Tibial nerve (tissue), 3 donors: ENCODE results near the gene PTGES3L.

Source experiments
- POLR2A ChIP-seq, 2 donors: fragments of 450-650 bp; IDR thresholded peaks; one replicate each; pipeline ENCODE4 v1.6.1; 2017; ENCODE audit warnings: antibody characterized with exemption in 2 of 2, mild to moderate bottlenecking in 2 of 2, moderate library complexity in 2 of 2
- TF ChIP-seq, protein P1 (sequence below), 5 experiments: fragments of 200-600 bp in 3 of 5; fragments of 450-650 bp in 2 of 5; sonication (generic) in 3 of 5; IDR thresholded peaks; one replicate each; pipeline ENCODE4 v1.5.1; 2016 to 2019; ENCODE audit warnings: antibody characterized with exemption in 5 of 5, mild to moderate bottlenecking in 3 of 5, moderate library complexity in 2 of 5

DNA sequence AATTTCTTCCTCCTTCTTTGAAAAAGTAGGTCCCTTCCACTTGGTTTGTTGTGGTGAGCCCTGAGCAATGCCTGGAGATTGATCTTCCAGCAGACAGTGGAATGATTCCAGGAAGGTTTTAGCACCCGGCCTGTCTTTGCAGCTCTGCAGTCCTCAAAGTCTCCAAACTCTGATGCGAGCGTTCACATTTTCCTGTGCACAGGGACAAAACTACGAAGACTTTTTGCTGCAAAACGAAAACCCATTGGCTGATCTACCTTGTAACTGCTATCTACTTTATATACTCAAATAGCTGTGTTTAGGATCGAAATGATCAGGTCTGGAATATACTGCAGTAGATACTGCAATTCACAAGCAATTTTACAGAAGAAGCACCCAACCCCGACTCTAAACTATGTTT lies 57.6 kb downstream of the PTGES3L start:
- TF ChIP-seq, protein P1, sequence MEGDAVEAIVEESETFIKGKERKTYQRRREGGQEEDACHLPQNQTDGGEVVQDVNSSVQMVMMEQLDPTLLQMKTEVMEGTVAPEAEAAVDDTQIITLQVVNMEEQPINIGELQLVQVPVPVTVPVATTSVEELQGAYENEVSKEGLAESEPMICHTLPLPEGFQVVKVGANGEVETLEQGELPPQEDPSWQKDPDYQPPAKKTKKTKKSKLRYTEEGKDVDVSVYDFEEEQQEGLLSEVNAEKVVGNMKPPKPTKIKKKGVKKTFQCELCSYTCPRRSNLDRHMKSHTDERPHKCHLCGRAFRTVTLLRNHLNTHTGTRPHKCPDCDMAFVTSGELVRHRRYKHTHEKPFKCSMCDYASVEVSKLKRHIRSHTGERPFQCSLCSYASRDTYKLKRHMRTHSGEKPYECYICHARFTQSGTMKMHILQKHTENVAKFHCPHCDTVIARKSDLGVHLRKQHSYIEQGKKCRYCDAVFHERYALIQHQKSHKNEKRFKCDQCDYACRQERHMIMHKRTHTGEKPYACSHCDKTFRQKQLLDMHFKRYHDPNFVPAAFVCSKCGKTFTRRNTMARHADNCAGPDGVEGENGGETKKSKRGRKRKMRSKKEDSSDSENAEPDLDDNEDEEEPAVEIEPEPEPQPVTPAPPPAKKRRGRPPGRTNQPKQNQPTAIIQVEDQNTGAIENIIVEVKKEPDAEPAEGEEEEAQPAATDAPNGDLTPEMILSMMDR (IDR thresholded peaks at IDR 0.05): no peak
- TF ChIP-seq POLR2A (IDR thresholded peaks at IDR 0.05): no peak
